ENCODE measurements around the gene TMC3. TPM values are rescaled to one million over a fixed set of nuclear protein-coding genes. Genes with fewer than 3 reads are reported as not detected.

The TMC3 gene
- total and polyA plus RNA-seq, 9 of the 15 experiments (the other 6 are each of a cell fraction or from before 2014, with no cell fraction given), result 0.01 to 0.14 TPM; not detected in 7

DNA sequence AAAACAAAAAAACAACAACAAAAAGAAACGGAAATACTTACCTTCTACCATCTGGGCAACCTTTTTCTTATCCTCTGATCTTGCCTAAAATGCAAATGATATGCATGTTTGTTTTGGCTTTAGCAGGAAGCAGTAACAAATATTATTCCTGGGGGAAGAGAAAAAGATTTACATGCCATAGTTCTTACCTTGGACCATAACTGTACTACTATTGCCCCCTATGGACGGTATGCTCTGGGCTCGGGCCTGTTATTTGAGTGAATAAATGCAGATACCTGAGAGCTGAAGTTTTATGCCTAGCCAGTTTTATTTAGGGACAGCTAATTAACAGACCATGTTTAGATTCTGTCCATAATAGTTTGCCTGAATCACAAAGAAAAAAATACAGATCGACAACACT is 37.4 kb downstream of the TMC3 start:
- FAIRE-seq (peak; percentile 6), DNase-seq (ENCODE audit: extremely low read depth in 1 of 4, low spot score in 3 of 4) (peak in 2 of 4 experiments; percentile 35 to 41)
- H3K9me1 ChIP-seq (ENCODE audit: control insufficient read depth, insufficient read depth, low read length), result no peaks in the 10 kb centered on the region

More for the DNA sequence above, 37.4 kb downstream of the TMC3 start:
- no TSS peak for BruUV-seq (replicated peaks)
- Histone ChIP-seq H3K9me3 (replicated peaks; ENCODE audit: control insufficient read depth, insufficient read depth, low read depth, low read length) (no peaks in the 10 kb centered on the region), H3K79me2 (ENCODE audit: control insufficient read depth, insufficient read depth, low read length) (no peaks in the 10 kb centered on the region), H3K4me2 (ENCODE audit: insufficient read depth, low read length) (no peak overlapping the region), H3K9ac (ENCODE audit: insufficient read depth in 1 of 2, low read depth in 2 of 2, low read length in 2 of 2) (no peak overlapping the region), H3K4me1 (replicated peaks in 1 of 2; ENCODE audit: control insufficient read depth in 2 of 2, insufficient read depth in 2 of 2, low read length in 2 of 2) (peaks cover 0 to 4% of the 10 kb centered on the region in 2 experiments; a peak in 2 of 5 replicates), H3K36me3 (ENCODE audit: control insufficient read depth, insufficient read depth, low read length) (no peaks in the 10 kb centered on the region), H3K27me3 (ENCODE audit: control insufficient read depth in 2 of 2, insufficient read depth in 2 of 2, low read length in 2 of 2) (peaks cover 0 to 18% of the 10 kb centered on the region in 2 experiments; a peak in 2 of 5 replicates), H2AFZ (ENCODE audit: low read depth, low read length) (no peak overlapping the region), H3K4me3 (no peak overlapping the region), H3K27ac (ENCODE audit: extremely low read depth, low read depth, low read length) (no peak overlapping the region), H4K20me1 (replicated peaks; ENCODE audit: control insufficient read depth, insufficient read depth, low read length) (no peaks in the 10 kb centered on the region)
- CTCF ChIA-PET (ENCODE audit: low intra/inter-chr PET ratio), result interaction anchor here (1.0 to 1.3 kb wide), 2 partner anchors 23 to 62 kb away, joined by 3 to 4 read pairs; no protein-coding TSS in a partner anchor
- WGBS (ENCODE audit: insufficient coverage, low coverage, missing lambda C conversion rate), result 18% methylated on average over 4 of the region's 4 CpGs
- peak; percentile 80 for ATAC-seq
- TF ChIP-seq, protein P1, sequence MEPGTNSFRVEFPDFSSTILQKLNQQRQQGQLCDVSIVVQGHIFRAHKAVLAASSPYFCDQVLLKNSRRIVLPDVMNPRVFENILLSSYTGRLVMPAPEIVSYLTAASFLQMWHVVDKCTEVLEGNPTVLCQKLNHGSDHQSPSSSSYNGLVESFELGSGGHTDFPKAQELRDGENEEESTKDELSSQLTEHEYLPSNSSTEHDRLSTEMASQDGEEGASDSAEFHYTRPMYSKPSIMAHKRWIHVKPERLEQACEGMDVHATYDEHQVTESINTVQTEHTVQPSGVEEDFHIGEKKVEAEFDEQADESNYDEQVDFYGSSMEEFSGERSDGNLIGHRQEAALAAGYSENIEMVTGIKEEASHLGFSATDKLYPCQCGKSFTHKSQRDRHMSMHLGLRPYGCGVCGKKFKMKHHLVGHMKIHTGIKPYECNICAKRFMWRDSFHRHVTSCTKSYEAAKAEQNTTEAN (CRISPR knock-in tag; IDR thresholded peaks at IDR 0.05), result no peak
- no peak for TF ChIP-seq TCFL5 (CRISPR knock-in tag; conservative IDR thresholded peaks at IDR 0.05)
- TF ChIP-seq ZFX (CRISPR knock-in tag; IDR thresholded peaks at IDR 0.05), result no peak
- TF ChIP-seq POLR2B (IDR thresholded peaks at IDR 0.05; ENCODE audit: low read depth, partially characterized antibody), result no peak
- no peak for TF ChIP-seq RNF2 (IDR thresholded peaks at IDR 0.05)
- TF ChIP-seq, protein P2, sequence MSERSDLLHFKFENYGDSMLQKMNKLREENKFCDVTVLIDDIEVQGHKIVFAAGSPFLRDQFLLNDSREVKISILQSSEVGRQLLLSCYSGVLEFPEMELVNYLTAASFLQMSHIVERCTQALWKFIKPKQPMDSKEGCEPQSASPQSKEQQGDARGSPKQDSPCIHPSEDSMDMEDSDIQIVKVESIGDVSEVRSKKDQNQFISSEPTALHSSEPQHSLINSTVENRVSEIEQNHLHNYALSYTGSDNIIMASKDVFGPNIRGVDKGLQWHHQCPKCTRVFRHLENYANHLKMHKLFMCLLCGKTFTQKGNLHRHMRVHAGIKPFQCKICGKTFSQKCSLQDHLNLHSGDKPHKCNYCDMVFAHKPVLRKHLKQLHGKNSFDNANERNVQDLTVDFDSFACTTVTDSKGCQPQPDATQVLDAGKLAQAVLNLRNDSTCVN (CRISPR knock-in tag; IDR thresholded peaks at IDR 0.05), result no peak
- TF ChIP-seq ESRRA (IDR thresholded peaks at IDR 0.05; ENCODE audit: borderline replicate concordance, low read depth), result no peak
- TF ChIP-seq, protein P3, sequence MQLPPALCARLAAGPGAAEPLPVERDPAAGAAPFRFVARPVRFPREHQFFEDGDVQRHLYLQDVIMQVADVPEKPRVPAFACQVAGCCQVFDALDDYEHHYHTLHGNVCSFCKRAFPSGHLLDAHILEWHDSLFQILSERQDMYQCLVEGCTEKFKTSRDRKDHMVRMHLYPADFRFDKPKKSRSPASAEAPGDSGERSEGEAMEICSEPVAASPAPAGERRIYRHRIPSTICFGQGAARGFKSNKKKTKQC (CRISPR knock-in tag; IDR thresholded peaks at IDR 0.05), result no peak
- TF ChIP-seq PCBP2 (IDR thresholded peaks at IDR 0.05; ENCODE audit: low read depth, low read length, poor library complexity, severe bottlenecking), result no peak
- peak in 1 of 2 experiments; percentile 68; a peak in 2 of 4 replicates for TF ChIP-seq RAD21 (CRISPR knock-in tag; conservative IDR thresholded peaks at IDR 0.05 in 1 of 2, IDR thresholded peaks at IDR 0.05 in 1 of 2)
- TF ChIP-seq TRIM24 (IDR thresholded peaks at IDR 0.05), result no peak
- no peak for TF ChIP-seq CBX1 (IDR thresholded peaks at IDR 0.05; ENCODE audit: low read depth)
- TF ChIP-seq GTF2E2 (tag; IDR thresholded peaks at IDR 0.05), result no peak
- no peak for TF ChIP-seq L3MBTL2 (IDR thresholded peaks at IDR 0.05)
- TF ChIP-seq XRCC3 (IDR thresholded peaks at IDR 0.05), result no peak
- TF ChIP-seq, protein P4, sequence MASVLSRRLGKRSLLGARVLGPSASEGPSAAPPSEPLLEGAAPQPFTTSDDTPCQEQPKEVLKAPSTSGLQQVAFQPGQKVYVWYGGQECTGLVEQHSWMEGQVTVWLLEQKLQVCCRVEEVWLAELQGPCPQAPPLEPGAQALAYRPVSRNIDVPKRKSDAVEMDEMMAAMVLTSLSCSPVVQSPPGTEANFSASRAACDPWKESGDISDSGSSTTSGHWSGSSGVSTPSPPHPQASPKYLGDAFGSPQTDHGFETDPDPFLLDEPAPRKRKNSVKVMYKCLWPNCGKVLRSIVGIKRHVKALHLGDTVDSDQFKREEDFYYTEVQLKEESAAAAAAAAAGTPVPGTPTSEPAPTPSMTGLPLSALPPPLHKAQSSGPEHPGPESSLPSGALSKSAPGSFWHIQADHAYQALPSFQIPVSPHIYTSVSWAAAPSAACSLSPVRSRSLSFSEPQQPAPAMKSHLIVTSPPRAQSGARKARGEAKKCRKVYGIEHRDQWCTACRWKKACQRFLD (CRISPR knock-in tag; IDR thresholded peaks at IDR 0.05), result no peak
- TF ChIP-seq, protein P5, sequence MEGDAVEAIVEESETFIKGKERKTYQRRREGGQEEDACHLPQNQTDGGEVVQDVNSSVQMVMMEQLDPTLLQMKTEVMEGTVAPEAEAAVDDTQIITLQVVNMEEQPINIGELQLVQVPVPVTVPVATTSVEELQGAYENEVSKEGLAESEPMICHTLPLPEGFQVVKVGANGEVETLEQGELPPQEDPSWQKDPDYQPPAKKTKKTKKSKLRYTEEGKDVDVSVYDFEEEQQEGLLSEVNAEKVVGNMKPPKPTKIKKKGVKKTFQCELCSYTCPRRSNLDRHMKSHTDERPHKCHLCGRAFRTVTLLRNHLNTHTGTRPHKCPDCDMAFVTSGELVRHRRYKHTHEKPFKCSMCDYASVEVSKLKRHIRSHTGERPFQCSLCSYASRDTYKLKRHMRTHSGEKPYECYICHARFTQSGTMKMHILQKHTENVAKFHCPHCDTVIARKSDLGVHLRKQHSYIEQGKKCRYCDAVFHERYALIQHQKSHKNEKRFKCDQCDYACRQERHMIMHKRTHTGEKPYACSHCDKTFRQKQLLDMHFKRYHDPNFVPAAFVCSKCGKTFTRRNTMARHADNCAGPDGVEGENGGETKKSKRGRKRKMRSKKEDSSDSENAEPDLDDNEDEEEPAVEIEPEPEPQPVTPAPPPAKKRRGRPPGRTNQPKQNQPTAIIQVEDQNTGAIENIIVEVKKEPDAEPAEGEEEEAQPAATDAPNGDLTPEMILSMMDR (IDR thresholded peaks at IDR 0.05 in 2 of 3, conservative IDR thresholded peaks at IDR 0.05 in 1 of 3; ENCODE audit: insufficient read depth in 2 of 3, low read depth in 1 of 3, low read length in 3 of 3), result peak; percentile 33 to 65 (median 43); a peak in 4 of 6 replicates
- intact Hi-C loops (cut with micrococcal nuclease) (no loop called here), in situ Hi-C loops (cut with MboI) (no loop called here)
- POLR2A ChIA-PET, result interaction anchor here (2.2 kb wide), 1 partner anchor 10 kb away, joined by 9 read pairs; no protein-coding TSS in a partner anchor
